ENCODE measurements around the gene GOLGA6C. TPM values are rescaled to one million over a fixed set of nuclear protein-coding genes. Genes with fewer than 3 reads are reported as not detected.
A peak's percentile ranks its signal among the peaks of the same experiment; 100 is the strongest.

The GOLGA6C gene
- total RNA-seq, 6 experiments from 2014 or later, result not detected

DNA sequence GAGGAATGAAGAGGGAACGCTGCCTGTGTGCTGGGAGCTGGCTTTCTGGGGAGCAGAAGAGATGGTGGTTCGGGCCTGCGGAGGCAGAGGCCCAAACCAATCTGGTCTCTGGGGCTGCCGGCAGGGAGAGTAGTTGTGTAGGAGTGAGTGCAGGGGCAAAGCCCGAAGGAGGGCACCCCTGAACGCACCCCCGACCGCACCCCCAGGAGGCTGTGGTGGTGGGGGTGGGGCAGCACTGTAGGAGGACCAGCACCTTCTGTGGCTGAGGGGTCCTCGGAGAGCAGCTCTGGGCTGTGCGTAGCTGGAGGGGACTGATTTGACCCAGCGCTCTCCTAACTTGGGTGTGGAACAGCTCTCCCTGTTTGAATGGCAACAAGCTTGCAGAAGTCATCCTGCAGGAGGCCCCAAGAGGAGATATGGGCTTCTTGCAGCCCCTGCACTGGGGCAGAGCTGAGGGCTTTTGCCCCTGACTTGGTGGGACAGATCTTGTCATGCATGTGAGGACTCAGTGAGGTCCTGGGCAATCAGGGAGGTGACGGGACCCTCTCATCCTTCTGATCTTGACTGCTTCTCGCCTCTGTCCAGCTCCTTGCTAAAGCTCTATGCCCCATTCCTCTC, 30.4 kb upstream of the GOLGA6C start:
- DNase-seq, result no peak
- H3K27ac Mint-ChIP-seq, result no peak overlapping the region
- TF ChIP-seq, protein P1, sequence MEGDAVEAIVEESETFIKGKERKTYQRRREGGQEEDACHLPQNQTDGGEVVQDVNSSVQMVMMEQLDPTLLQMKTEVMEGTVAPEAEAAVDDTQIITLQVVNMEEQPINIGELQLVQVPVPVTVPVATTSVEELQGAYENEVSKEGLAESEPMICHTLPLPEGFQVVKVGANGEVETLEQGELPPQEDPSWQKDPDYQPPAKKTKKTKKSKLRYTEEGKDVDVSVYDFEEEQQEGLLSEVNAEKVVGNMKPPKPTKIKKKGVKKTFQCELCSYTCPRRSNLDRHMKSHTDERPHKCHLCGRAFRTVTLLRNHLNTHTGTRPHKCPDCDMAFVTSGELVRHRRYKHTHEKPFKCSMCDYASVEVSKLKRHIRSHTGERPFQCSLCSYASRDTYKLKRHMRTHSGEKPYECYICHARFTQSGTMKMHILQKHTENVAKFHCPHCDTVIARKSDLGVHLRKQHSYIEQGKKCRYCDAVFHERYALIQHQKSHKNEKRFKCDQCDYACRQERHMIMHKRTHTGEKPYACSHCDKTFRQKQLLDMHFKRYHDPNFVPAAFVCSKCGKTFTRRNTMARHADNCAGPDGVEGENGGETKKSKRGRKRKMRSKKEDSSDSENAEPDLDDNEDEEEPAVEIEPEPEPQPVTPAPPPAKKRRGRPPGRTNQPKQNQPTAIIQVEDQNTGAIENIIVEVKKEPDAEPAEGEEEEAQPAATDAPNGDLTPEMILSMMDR (IDR thresholded peaks at IDR 0.05), result no peak
- H3K9me3 Mint-ChIP-seq, result no peaks in the 10 kb centered on the region
- H3K4me3 Mint-ChIP-seq, result no peak overlapping the region
- H3K36me3 Mint-ChIP-seq (ENCODE audit: low read depth), result no peaks in the 10 kb centered on the region
- peaks cover 6% of the 10 kb centered on the region; the same call in 1 of the 2 replicates for H3K4me1 Mint-ChIP-seq (ENCODE audit: low read depth)
- peaks cover 34% of the 10 kb centered on the region for H3K27me3 Mint-ChIP-seq (ENCODE audit: insufficient read depth)

DNA sequence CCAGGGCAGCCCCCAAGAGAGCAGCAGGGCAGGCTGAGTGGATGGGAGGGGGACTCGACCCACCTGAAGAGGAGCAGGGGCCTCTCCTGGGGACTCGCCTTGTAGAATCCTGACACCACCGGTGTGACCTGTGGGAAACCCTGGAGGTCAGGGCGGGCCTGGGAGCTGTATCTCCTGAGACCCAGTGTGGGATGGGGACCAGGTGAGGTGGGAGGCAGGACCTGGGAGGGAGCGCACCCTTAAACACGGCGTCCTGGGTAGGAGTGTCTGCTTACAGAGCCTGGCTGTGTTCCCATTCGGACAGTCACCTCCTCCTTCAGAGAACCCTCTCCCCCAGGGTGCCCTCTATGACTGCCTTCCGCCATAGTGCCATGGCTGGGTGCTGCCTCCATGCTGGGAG, 29.3 kb upstream of the GOLGA6C start:
- no peak for DNase-seq
- H3K36me3 Mint-ChIP-seq (ENCODE audit: low read depth), result no peaks in the 10 kb centered on the region
- peaks cover 43% of the 10 kb centered on the region for H3K27me3 Mint-ChIP-seq (ENCODE audit: insufficient read depth)
- TF ChIP-seq, protein P1 (IDR thresholded peaks at IDR 0.05), result no peak
- no peak overlapping the region for H3K4me3 Mint-ChIP-seq
- no peak overlapping the region for H3K27ac Mint-ChIP-seq
- H3K4me1 Mint-ChIP-seq (ENCODE audit: low read depth), result peaks cover 6% of the 10 kb centered on the region; the same call in 1 of the 2 replicates
- H3K9me3 Mint-ChIP-seq, result no peaks in the 10 kb centered on the region

DNA sequence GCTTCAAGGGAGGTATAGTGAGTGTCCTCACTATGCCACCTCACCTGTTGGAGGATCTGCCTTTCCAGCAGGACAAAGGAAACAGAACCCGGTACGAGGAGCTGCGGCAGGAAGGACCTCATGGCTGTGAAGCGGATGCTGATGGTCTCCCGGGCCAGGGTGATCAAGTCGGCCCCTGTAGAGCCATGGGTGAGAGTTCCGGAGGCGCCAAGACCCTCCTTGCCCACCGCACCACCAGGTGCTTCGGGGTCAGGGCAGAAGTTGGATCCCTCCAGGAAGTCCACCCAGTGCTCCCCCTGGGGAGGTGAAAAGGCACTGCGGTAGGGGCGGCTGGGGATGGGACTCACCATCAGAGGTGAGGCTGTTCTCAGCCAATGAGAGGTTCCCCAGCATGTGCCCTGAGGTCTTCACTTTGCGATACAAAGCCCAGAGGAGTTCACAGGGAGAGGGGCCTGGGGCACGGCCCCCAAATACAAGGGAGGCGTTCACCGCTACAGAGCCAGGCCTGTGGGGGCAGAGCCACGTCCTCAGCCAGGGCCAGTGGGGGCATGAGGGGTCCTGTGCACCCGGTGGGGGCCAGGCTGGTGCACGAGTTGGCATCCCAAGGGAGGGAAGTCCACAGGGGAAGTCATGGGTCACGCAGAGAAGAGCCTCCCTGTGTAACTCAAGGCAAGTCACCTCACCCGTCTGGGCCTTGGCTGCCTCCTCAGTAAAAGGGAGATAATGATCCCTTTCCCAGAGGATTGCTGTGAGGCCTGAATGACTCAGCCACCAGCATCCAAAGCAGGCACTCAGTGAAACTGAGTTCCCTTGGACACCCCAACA, 28.7 kb upstream of the GOLGA6C start:
- TF ChIP-seq, protein P1 (IDR thresholded peaks at IDR 0.05), result no peak
- Mint-ChIP-seq H3K27ac (no peak overlapping the region), H3K4me1 (ENCODE audit: low read depth) (peaks cover 6% of the 10 kb centered on the region; the same call in 1 of the 2 replicates), H3K9me3 (no peaks in the 10 kb centered on the region), H3K4me3 (no peak overlapping the region), H3K36me3 (ENCODE audit: low read depth) (no peaks in the 10 kb centered on the region), H3K27me3 (ENCODE audit: insufficient read depth) (peaks cover 39% of the 10 kb centered on the region)
- peak; percentile 42 for DNase-seq

DNA sequence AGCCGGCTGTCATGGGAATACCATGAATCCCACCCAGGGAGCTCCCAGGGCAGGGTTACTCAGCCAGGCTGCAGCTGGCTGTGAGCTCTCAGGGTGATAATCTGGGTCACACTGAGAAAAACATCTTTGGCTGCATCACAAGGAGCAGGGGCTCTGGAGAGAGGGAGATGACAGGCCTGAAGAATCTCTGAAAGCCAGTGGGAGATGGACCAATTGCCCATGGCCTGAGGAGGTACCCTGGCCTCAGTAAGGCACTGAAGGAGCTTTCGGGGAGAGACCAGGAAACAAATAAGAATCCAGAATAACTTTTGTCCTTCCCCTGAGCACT, 28.2 kb upstream of the GOLGA6C start:
- Mint-ChIP-seq H3K4me3 (no peak overlapping the region), H3K27ac (no peak overlapping the region), H3K9me3 (no peaks in the 10 kb centered on the region), H3K4me1 (ENCODE audit: low read depth) (peaks cover 6% of the 10 kb centered on the region; the same call in 1 of the 2 replicates), H3K36me3 (ENCODE audit: low read depth) (no peaks in the 10 kb centered on the region), H3K27me3 (ENCODE audit: insufficient read depth) (peaks cover 36% of the 10 kb centered on the region)
- TF ChIP-seq, protein P1 (IDR thresholded peaks at IDR 0.05), result no peak
- no peak for DNase-seq

DNA sequence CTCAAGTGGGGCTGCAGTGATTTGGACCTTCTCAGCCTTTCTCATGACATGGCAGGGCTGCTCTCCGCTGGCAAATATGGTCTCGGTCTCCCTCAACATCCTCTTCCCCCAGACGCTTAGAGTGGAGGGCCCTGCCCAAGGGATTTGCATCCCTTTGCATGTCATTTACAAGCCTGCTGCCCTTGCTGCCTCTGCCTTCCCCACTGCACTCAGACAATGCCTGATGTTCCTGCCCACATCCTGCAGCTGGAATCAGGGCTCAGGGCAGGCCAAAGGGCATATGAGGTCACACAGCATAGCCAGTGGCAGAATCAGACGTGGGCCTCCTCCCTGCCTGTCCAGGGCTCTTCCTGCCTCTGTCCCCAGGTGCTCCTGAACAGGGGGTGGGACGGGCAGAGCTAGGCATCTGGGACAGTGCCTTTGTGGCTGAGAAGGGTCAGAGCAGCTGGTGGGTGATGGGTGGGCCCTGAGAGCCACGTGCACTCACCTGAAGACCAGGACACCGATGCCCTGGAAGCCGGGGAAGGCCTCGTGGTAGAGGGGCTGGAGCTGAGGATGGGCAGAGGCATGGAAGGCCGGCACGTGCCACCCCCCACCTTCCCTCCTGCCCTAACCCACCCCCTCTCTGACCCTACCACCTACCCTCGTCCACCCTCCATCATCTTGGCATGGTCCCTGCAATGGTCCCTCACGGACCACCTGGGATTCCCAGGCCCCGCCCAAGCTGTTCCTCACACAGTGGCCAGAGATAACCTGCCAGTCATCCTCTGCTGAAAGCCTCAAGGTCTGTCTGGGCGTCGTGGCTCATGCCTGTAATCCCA, 27.4 kb upstream of the GOLGA6C start:
- H3K27me3 Mint-ChIP-seq (ENCODE audit: insufficient read depth), result peaks cover 36% of the 10 kb centered on the region
- no peak overlapping the region for H3K4me3 Mint-ChIP-seq
- DNase-seq, result no peak
- H3K4me1 Mint-ChIP-seq (ENCODE audit: low read depth), result peaks cover 6% of the 10 kb centered on the region; the same call in 1 of the 2 replicates
- no peak overlapping the region for H3K27ac Mint-ChIP-seq
- TF ChIP-seq, protein P1 (IDR thresholded peaks at IDR 0.05), result no peak
- H3K9me3 Mint-ChIP-seq, result no peaks in the 10 kb centered on the region
- no peaks in the 10 kb centered on the region for H3K36me3 Mint-ChIP-seq (ENCODE audit: low read depth)

Measured in HFFc6 (cell line).